ENCODE results near the gene CCDC43. TPM values are rescaled to one million over a fixed set of nuclear protein-coding genes. Genes with fewer than 3 reads are reported as not detected.
"Not testable (repeated sequence)": the region's sequence is repeated elsewhere in the genome, so short reads cannot be mapped to it uniquely, and the experiment has no call there.

The CCDC43 gene
- total RNA-seq, 3 donors from 2014 or later: 14.3 to 19.1 (median 18.7) TPM

DNA sequence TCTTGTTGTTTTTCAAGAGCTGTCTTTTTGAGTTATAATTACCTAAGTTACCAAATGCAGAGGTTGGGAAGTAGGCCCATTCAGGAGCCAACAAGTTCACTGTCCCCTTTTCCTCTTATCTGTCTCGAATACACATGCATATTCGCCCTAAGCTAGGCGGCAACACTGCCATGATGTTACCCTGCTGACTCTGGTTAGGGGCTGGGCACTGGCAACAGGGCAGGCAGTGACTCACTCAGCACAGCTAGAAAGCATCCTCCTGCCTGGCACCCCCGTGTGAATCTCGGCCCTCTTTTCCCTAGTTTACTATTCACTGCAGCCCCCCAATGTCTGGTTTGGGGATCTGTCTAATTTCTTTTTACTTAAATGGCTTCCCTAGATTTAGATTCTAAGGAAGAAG is 32.7 kb upstream of the CCDC43 start:
- intact Hi-C loops (cut with DNase I, micrococcal nuclease): no loop called here
- H3K36me3 ChIP-seq (ENCODE audit: low read depth): no peaks in the 10 kb centered on the region
- H3K4me3 ChIP-seq: no peak overlapping the region
- ATAC-seq (no peak), DNase-seq (no peak)
- H3K9me3 ChIP-seq: no peaks in the 10 kb centered on the region
- TF ChIP-seq, protein P1, sequence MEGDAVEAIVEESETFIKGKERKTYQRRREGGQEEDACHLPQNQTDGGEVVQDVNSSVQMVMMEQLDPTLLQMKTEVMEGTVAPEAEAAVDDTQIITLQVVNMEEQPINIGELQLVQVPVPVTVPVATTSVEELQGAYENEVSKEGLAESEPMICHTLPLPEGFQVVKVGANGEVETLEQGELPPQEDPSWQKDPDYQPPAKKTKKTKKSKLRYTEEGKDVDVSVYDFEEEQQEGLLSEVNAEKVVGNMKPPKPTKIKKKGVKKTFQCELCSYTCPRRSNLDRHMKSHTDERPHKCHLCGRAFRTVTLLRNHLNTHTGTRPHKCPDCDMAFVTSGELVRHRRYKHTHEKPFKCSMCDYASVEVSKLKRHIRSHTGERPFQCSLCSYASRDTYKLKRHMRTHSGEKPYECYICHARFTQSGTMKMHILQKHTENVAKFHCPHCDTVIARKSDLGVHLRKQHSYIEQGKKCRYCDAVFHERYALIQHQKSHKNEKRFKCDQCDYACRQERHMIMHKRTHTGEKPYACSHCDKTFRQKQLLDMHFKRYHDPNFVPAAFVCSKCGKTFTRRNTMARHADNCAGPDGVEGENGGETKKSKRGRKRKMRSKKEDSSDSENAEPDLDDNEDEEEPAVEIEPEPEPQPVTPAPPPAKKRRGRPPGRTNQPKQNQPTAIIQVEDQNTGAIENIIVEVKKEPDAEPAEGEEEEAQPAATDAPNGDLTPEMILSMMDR (IDR thresholded peaks at IDR 0.05): no peak
- H3K4me1 ChIP-seq (ENCODE audit: low read depth): no peaks in the 10 kb centered on the region

DNA sequence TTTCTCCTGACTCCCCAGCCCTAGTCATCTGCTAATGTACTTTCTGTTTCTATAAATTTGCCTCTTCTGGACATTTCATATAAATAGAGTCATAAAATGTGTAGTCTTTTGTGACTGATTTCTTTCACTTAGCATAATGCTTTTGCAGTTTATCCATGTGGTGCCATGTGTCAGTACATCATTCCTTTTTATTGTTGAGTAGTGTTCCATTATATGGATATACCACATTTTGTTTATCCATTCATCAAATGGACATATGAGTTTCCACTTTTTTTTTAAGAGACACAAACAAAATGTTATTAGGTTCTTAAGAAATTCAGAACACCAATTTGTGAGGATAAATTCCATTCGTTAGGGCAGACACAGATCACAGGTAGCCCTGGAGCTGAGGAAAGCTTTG is 29.9 kb upstream of the CCDC43 start:
- intact Hi-C loops (cut with DNase I, micrococcal nuclease): no loop called here
- Histone ChIP-seq H3K4me1 (ENCODE audit: low read depth) (no peaks in the 10 kb centered on the region), H3K36me3 (ENCODE audit: low read depth) (no peaks in the 10 kb centered on the region), H3K9me3 (no peaks in the 10 kb centered on the region), H3K4me3 (no peak overlapping the region)
- TF ChIP-seq, protein P1 (IDR thresholded peaks at IDR 0.05): no peak
- ATAC-seq (no peak), DNase-seq (no peak)

DNA sequence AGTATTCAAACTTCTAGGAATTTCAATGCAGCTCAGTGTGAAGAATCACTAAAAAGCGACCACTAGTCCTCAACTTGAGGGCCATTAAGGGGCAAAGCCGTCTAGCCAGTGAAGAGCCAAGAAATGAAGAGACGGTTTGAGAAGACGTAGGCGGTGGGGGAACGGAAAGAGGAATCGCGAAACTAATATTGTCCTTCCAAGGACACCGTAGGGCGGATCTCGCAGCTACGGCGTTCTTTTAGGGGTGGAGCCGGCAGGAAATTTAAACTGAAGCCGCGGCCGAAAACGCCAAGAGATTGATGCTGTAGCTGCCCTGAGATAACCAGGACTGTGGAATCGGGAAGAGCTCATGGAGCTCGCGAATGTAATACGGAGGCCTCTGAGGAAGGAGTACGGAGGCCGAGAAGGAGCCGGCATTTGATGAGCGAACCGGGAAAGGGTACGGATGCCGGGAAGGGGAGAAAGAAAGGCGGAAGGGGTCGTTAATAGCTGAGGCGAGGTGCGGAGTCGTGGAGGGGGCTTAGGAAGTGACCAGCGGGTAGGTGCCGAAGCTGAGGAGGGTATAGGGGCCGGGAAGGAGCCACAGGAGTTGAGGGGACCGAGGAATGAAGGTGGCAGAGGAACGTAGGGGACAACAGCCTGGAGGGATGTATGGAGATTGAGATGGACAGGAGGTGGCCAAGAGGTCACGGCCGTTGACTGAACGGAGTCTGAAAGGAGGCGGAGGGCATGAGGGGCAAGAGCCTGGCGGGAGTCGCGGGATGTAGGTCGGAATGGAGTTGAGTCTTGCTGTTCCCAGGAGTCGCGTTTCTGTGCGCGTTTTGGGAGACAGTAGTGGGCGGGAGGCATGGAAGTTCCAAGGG is 19.1 kb upstream of the CCDC43 start, which contains the start of gene DBF4B:
TSS of gene DBF4B (plus strand) at position 265 of the 863 bp plus-strand sequence. CDS start at position 421, 156 bp downstream.
- H3K9me3 ChIP-seq: no peaks in the 10 kb centered on the region
- H3K4me3 ChIP-seq: peak within 1 kb of the TSS; percentile 58
- no peaks in the 10 kb centered on the region for H3K36me3 ChIP-seq (ENCODE audit: low read depth)
- peak; percentile 71 to 93 (median 76) for DNase-seq
- H3K4me1 ChIP-seq (ENCODE audit: low read depth): peaks cover 4% of the 10 kb centered on the region
- intact Hi-C loops (cut with DNase I, micrococcal nuclease): no loop called here
- TF ChIP-seq, protein P1 (IDR thresholded peaks at IDR 0.05): no peak
- peak; percentile 99 for ATAC-seq

DNA sequence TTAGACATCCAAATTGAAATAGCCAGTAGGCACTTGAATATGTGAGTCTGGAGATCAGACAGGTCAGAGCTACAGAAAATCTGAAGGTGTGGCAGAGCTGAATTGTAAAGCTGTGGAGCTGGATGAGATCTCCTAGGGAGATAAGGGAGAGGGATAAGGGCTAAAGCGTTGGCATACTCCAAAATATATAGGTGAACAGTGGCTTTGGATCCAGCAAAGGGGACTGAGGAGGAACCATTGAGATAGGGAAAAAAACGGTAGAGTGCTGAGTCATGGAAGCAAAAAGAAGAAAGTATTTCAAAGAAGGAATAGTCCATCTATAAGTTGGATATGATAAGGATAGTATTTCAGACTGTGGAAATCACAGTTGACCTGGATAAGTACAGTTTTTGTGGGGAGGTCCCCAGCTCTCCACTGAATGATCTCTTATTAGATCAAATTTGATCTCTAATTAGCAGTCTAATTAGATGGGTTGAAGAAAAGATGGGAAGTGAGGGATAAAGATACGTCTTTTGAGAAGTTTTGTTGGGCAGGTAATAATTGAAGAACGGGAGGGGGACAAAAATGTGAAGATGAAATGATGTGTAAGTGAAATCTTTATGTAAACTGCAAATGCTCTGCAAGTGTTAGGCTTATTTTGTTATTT is 18.3 kb upstream of the CCDC43 start:
- Histone ChIP-seq H3K36me3 (ENCODE audit: low read depth) (no peaks in the 10 kb centered on the region), H3K9me3 (no peaks in the 10 kb centered on the region), H3K4me1 (ENCODE audit: low read depth) (peaks cover 4% of the 10 kb centered on the region), H3K4me3 (peak overlapping the region; percentile 58)
- intact Hi-C loops (cut with DNase I, micrococcal nuclease): no loop called here
- no peak for DNase-seq
- TF ChIP-seq, protein P1 (IDR thresholded peaks at IDR 0.05): no peak
- no peak for ATAC-seq

DNA sequence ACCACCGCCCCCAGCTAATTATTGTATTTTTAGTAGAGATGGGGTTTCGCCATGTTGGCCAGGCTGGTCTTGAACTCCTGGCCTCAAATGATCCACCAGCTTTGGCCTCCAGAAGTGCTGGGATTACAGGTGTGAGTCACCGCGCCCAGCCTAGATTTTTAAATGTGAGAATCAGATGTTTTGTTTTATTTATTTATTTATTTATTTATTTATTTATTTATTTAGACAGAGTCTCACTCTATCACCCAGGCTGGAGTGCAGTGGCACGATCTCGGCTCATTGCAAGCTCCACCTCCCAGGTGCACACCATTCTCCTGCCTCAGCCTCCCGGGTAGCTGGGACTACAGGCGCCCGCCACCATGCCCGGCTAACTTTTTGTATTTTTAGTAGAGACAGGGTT is 10.7 kb upstream of the CCDC43 start:
- H3K4me3 ChIP-seq; H3K9me3 ChIP-seq; DNase-seq; H3K4me1 ChIP-seq (ENCODE audit: low read depth); ATAC-seq; intact Hi-C loops (cut with DNase I, micrococcal nuclease); H3K36me3 ChIP-seq (ENCODE audit: low read depth): not testable (repeated sequence)

DNA sequence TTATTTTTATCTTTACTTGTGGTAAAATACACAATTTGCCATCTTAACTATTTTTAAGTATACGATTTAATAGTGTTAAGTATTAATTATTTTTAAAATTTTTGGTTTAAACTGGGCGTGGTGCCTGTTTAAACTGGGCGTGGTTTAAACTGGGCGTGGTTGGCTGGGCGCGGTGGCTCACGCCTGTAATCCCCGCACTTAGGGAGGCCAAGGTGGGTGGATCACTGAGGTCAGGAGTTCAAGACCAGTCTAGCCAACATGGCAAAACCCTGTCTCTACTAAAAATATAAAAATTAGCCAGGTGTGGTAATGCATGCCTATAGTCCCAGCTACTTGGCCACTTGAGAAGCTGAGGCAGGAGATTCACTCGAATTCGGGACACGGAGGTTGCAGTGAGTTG is 4.0 kb upstream of the CCDC43 start:
- H3K36me3 ChIP-seq (ENCODE audit: low read depth): no peaks in the 10 kb centered on the region
- intact Hi-C loops (cut with DNase I, micrococcal nuclease): no loop called here
- peaks cover 12% of the 10 kb centered on the region for H3K4me1 ChIP-seq (ENCODE audit: low read depth)
- ATAC-seq (no peak), DNase-seq (no peak)
- no peaks in the 10 kb centered on the region for H3K9me3 ChIP-seq
- H3K4me3 ChIP-seq: no peak overlapping the region
- TF ChIP-seq, protein P1 (IDR thresholded peaks at IDR 0.05): no peak

DNA sequence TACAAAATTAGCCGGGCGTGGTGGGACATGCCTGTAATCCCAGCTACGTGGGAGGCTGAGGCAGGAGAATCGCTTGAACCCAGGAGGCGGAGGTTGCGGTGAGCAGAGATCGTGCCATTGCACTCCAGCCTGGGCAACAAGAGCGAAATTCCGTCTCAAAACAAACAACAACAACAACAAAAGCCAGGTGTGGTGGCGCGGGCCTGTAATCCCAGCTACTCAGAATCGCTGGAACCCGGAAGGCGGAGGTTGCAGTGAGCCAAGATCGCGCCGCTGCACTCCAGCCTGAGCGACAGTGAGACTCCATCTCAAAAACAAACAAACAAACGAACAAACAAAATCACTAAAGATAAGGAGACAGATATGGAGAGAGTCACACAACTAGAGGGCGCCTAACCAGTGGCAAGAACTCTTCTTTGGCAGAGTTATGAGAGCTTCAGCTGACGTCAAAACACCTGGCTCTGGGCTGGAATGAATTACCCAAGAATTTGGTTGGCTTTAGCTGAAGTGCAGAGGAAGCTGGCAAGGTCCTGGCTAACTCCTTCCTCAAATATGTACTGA is 1.2 kb upstream of the CCDC43 start:
- intact Hi-C loops (cut with DNase I, micrococcal nuclease); H3K36me3 ChIP-seq (ENCODE audit: low read depth); H3K4me3 ChIP-seq; ATAC-seq; H3K9me3 ChIP-seq: not testable (repeated sequence)
- H3K4me1 ChIP-seq (ENCODE audit: low read depth): peaks cover 12% of the 10 kb centered on the region
- peak in 1 of 3 donors; percentile 28 for DNase-seq
